Trophoblast cell (in vitro differentiated cells and primary cell): Measurements from ENCODE around the gene SRRM2.

Experiments
- DNase-seq, 2 donors: peaks; one replicate each; pipeline ENCODE4 v3.0.0-alpha.2; 2016
- H2AFZ ChIP-seq: 2 replicates; pipeline ENCODE4 v1.6.1; 2013; ENCODE audit warnings: low read length, moderate library complexity, mild to moderate bottlenecking; ENCODE audit not compliant: insufficient read depth, poor library complexity
- H2AK5ac ChIP-seq: 2 replicates; pipeline ENCODE4 v1.6.1; 2013; ENCODE audit warnings: mild to moderate bottlenecking, low read length
- H2BK120ac ChIP-seq: 2 replicates; pipeline ENCODE4 v1.6.1; 2013; ENCODE audit warnings: low read length, mild to moderate bottlenecking, moderate library complexity; ENCODE audit not compliant: insufficient read depth, poor library complexity
- H2BK12ac ChIP-seq: 2 replicates; pipeline ENCODE4 v1.6.1; 2013; ENCODE audit warnings: mild to moderate bottlenecking, low read length, moderate library complexity
- H2BK5ac ChIP-seq: 2 replicates; pipeline ENCODE4 v1.6.1; 2013; ENCODE audit warnings: low read length, low read depth, moderate library complexity, mild to moderate bottlenecking; ENCODE audit not compliant: poor library complexity
- H3K14ac ChIP-seq: 2 replicates; pipeline ENCODE4 v1.6.1; 2013; ENCODE audit warnings: mild to moderate bottlenecking, low read length
- H3K18ac ChIP-seq: 2 replicates; pipeline ENCODE4 v1.6.1; 2013; ENCODE audit warnings: mild to moderate bottlenecking, low read length
- H3K23ac ChIP-seq: 2 replicates; pipeline ENCODE4 v1.6.1; 2013; ENCODE audit warnings: low read length
- H3K27ac ChIP-seq: 2 replicates; pipeline ENCODE4 v1.5.1; 2013; ENCODE audit warnings: low read depth, mild to moderate bottlenecking, inconsistent platforms, low read length, moderate library complexity
- H3K27me3 ChIP-seq: 2 replicates; pipeline ENCODE4 v1.6.1; 2013; ENCODE audit warnings: inconsistent platforms, mild to moderate bottlenecking, low read length, moderate library complexity; ENCODE audit not compliant: insufficient read depth
- H3K36me3 ChIP-seq, 2 experiments: 1 replicate in 1 of 2; 2 replicates in 1 of 2; pipeline ENCODE4 v1.6.1; 2013; ENCODE audit warnings: low read length in 2 of 2, mild to moderate bottlenecking in 2 of 2, moderate library complexity in 1 of 2; ENCODE audit not compliant: insufficient read depth in 2 of 2, control insufficient read depth in 1 of 2
- H3K4ac ChIP-seq: 2 replicates; pipeline ENCODE4 v1.6.1; 2013; ENCODE audit warnings: low read depth, mild to moderate bottlenecking, low read length, moderate library complexity
- H3K4me1 ChIP-seq, 2 experiments: 1 replicate in 1 of 2; 2 replicates in 1 of 2; pipeline ENCODE4 v1.6.1; 2013; ENCODE audit warnings: low read length in 2 of 2, mild to moderate bottlenecking in 2 of 2, moderate library complexity in 1 of 2; ENCODE audit not compliant: insufficient read depth in 2 of 2, control insufficient read depth in 1 of 2
- H3K4me2 ChIP-seq: 2 replicates; pipeline ENCODE4 v1.6.1; 2013; ENCODE audit warnings: inconsistent platforms, mild to moderate bottlenecking, low read length, moderate library complexity
- H3K4me3 ChIP-seq: 2 replicates; pipeline ENCODE4 v1.5.1; 2013; ENCODE audit warnings: mild to moderate bottlenecking, low read depth, low read length, inconsistent platforms
- H3K79me1 ChIP-seq: one replicate; pipeline ENCODE4 v1.6.1; 2013; ENCODE audit warnings: low read length
- H3K79me2 ChIP-seq: 2 replicates; pipeline ENCODE4 v1.6.1; 2013; ENCODE audit warnings: low read length, mild to moderate bottlenecking; ENCODE audit not compliant: control insufficient read depth, insufficient read depth, poor library complexity
- H3K9ac ChIP-seq: 2 replicates; pipeline ENCODE4 v1.6.1; 2013; ENCODE audit warnings: mild to moderate bottlenecking, low read length
- H3K9me3 ChIP-seq: 2 replicates; pipeline ENCODE4 v1.6.1; 2013; ENCODE audit warnings: low read depth, mild to moderate bottlenecking, control low read depth, inconsistent platforms, low read length; ENCODE audit not compliant: insufficient read depth
- H4K12ac ChIP-seq: 2 replicates; pipeline ENCODE4 v1.6.1; 2013; ENCODE audit warnings: low read depth, mild to moderate bottlenecking, low read length, moderate library complexity
- H4K8ac ChIP-seq: 2 replicates; pipeline ENCODE4 v1.6.1; 2013; ENCODE audit warnings: low read depth, mild to moderate bottlenecking, low read length, moderate library complexity
- H4K91ac ChIP-seq: one replicate; pipeline ENCODE4 v1.6.1; 2013; ENCODE audit warnings: low read depth, mild to moderate bottlenecking, low read length, moderate library complexity
- WGBS: extraction: QIAGEN DNeasy Blood & Tissue Kit; methylation state at CpG from one replicate; pipeline ENCODE4 v1.1.7; 2013; ENCODE audit warnings: missing lambda C conversion rate; ENCODE audit not compliant: insufficient read length, insufficient coverage; ENCODE audit errors: extremely low coverage; 5-methylcytosine and 5-hydroxymethylcytosine counted together

Gene SRRM2

GRCh38 chr16:2736476-2737237 lies 15.8 kb upstream of the SRRM2 start:
- Histone ChIP-seq H3K14ac (no peak overlapping the region), H3K79me2 (no peaks in the 10 kb centered on the region)
- no CpG with 5 or more reads among the region's 11 CpGs for WGBS

GRCh38 chr16:2737238-2737605 lies 15.2 kb upstream of the SRRM2 start:
- Histone ChIP-seq H3K4ac (no peak overlapping the region), H2BK120ac (no peak overlapping the region), H4K12ac (no peak overlapping the region), H3K9ac (no peak overlapping the region), H4K91ac (no peak overlapping the region), H3K23ac (no peak overlapping the region), H4K8ac (no peak overlapping the region), H3K4me3 (no peak overlapping the region), H2BK12ac (no peak overlapping the region), H2BK5ac (no peak overlapping the region), H3K36me3 (no peaks in the 10 kb centered on the region), H3K18ac (no peak overlapping the region), H3K27me3 (no peaks in the 10 kb centered on the region), H3K4me2 (no peak overlapping the region), H3K14ac (no peak overlapping the region), H3K9me3 (no peaks in the 10 kb centered on the region), H2AFZ (no peak overlapping the region), H3K27ac (no peak overlapping the region), H3K79me1 (no peaks in the 10 kb centered on the region), H3K4me1 (no peaks in the 10 kb centered on the region), H3K79me2 (no peaks in the 10 kb centered on the region), H2AK5ac (no peak overlapping the region)
- DNase-seq: no peak
- WGBS: no CpG with 5 or more reads among the region's 5 CpGs

More at GRCh38 chr16:2736476-2737237, 15.8 kb upstream of the SRRM2 start:
- Histone ChIP-seq H3K9me3 (no peaks in the 10 kb centered on the region), H4K8ac (no peak overlapping the region), H3K18ac (no peak overlapping the region), H2BK5ac (no peak overlapping the region), H3K27ac (no peak overlapping the region), H2AFZ (no peak overlapping the region), H2BK120ac (no peak overlapping the region), H2AK5ac (no peak overlapping the region), H3K23ac (no peak overlapping the region), H3K9ac (no peak overlapping the region), H3K4me2 (no peak overlapping the region), H3K27me3 (no peaks in the 10 kb centered on the region), H3K36me3 (no peaks in the 10 kb centered on the region), H3K4me1 (no peaks in the 10 kb centered on the region), H2BK12ac (no peak overlapping the region), H4K91ac (no peak overlapping the region), H3K79me1 (no peaks in the 10 kb centered on the region), H3K4ac (no peak overlapping the region), H3K4me3 (no peak overlapping the region), H4K12ac (no peak overlapping the region)
- no peak for DNase-seq

- H3K79me2 ChIP-seq: no peaks in the 10 kb centered on the region
- H3K4me1 ChIP-seq: no peaks in the 10 kb centered on the region
- no peak overlapping the region for H2AFZ ChIP-seq
- H3K23ac ChIP-seq: no peak overlapping the region
- no peak overlapping the region for H3K4me3 ChIP-seq
- no peak overlapping the region for H3K18ac ChIP-seq
- WGBS: no CpG with 5 or more reads among the region's 7 CpGs
- H3K27me3 ChIP-seq: no peaks in the 10 kb centered on the region
- H4K12ac ChIP-seq: no peak overlapping the region
- no peak overlapping the region for H4K8ac ChIP-seq
- H3K9ac ChIP-seq: no peak overlapping the region
- H3K9me3 ChIP-seq: no peaks in the 10 kb centered on the region
- H3K14ac ChIP-seq: no peak overlapping the region
- no peak overlapping the region for H2AK5ac ChIP-seq
- no peak overlapping the region for H3K4me2 ChIP-seq
- no peak overlapping the region for H2BK5ac ChIP-seq
- H3K4ac ChIP-seq: no peak overlapping the region
- no peak overlapping the region for H2BK120ac ChIP-seq
- no peak overlapping the region for H3K27ac ChIP-seq
- no peak for DNase-seq
- H2BK12ac ChIP-seq: no peak overlapping the region
- no peak overlapping the region for H4K91ac ChIP-seq
- no peaks in the 10 kb centered on the region for H3K79me1 ChIP-seq
- no peaks in the 10 kb centered on the region for H3K36me3 ChIP-seq
Measured at GRCh38 chr16:2737895-2738418, 14.5 kb upstream of the SRRM2 start.

GRCh38 chr16:2738615-2739014 lies 13.8 kb upstream of the SRRM2 start:
- no peak overlapping the region for H4K8ac ChIP-seq
- no peak overlapping the region for H4K91ac ChIP-seq
- H2BK12ac ChIP-seq: no peak overlapping the region
- H3K4me1 ChIP-seq: no peaks in the 10 kb centered on the region
- no peak overlapping the region for H3K14ac ChIP-seq
- no peak overlapping the region for H2AK5ac ChIP-seq
- no peaks in the 10 kb centered on the region for H3K36me3 ChIP-seq
- H2BK5ac ChIP-seq: no peak overlapping the region
- H4K12ac ChIP-seq: no peak overlapping the region
- H3K27me3 ChIP-seq: no peaks in the 10 kb centered on the region
- no peak for DNase-seq
- no peak overlapping the region for H3K4ac ChIP-seq
- H2AFZ ChIP-seq: no peak overlapping the region
- WGBS: no CpG with 5 or more reads among the region's 5 CpGs
- no peak overlapping the region for H3K4me2 ChIP-seq
- no peak overlapping the region for H3K18ac ChIP-seq
- no peaks in the 10 kb centered on the region for H3K9me3 ChIP-seq
- no peak overlapping the region for H3K9ac ChIP-seq
- H2BK120ac ChIP-seq: no peak overlapping the region
- H3K79me1 ChIP-seq: no peaks in the 10 kb centered on the region
- H3K79me2 ChIP-seq: no peaks in the 10 kb centered on the region
- H3K27ac ChIP-seq: no peak overlapping the region
- no peak overlapping the region for H3K23ac ChIP-seq
- no peak overlapping the region for H3K4me3 ChIP-seq
